Activated T-helper 9 cell treated with anti-CD3 and anti-CD28 coated beads, Interleukin-2, amount 50 U/mL, for 16 hours (primary cell): ENCODE results near the gene TENT4A.
"Not testable (repeated sequence)": the region's sequence is repeated elsewhere in the genome, so short reads cannot be mapped to it uniquely, and the experiment has no call there.

Source experiments
- DNase-seq: peaks from one replicate; pipeline ENCODE4 v3.0.0-alpha.2; 2020; ENCODE audit warnings: low read depth

The TENT4A gene

GRCh38 chr5:6773342-6774035, 60.3 kb downstream of the TENT4A start:
- DNase-seq: no peak

GRCh38 chr5:6774207-6774606, 61.0 kb downstream of the TENT4A start:
- not testable (repeated sequence) for DNase-seq

GRCh38 chr5:6774721-6775204, 61.5 kb downstream of the TENT4A start:
- no peak for DNase-seq

GRCh38 chr5:6775571-6775970, 62.3 kb downstream of the TENT4A start:
- DNase-seq: no peak

DNA sequence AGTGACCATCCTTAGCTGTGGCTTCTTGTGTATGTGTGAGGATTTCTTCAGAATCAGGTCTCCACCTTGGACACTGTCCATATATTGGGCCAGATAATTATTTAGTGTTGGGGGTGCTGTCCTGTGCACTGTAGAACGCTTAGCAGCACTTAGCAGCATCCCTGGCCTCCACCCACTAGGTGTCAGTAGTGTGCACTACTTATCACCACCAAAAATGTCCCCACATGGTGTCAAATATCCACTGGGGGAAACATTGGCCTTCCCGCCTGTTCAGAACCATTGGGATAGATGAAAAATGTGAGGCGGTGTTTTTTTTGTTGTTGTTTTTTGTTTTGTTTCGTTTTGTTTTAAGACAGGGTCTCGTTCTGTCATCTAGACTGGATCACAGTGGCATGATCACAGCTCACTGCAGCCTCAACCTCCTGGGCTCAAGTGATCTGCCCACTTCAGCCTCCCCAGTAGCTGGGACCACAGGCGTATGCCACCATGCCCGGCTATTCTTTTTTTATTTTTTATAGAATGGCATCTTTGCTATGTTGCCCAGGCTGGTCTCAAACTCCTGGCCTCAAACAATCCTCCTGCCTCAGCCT, 67.7 kb downstream of the TENT4A start:
- no peak for DNase-seq

GRCh38 chr5:6781716-6782115, 68.5 kb downstream of the TENT4A start:
- DNase-seq: no peak

DNA sequence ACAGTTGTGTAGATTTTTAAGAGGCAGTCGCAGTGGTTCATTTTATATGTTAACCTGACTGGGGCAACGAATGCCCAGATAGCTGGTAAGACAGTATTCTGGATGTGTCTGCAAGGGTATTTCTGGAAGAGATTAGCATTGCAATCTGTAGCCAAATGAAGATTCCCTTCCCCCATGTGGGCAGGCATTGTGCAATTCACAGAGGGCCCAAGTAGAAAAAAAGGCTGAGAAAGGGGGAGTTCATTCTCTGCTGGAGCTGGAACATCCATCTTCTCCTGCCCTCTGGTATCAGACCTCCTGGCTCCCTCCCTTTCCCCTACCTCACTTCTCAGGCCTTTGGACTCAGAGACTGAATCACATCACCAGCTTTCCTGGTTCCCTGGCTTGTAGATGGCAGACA, 70.6 kb downstream of the TENT4A start:
- no peak for DNase-seq

GRCh38 chr5:6784481-6784880, 71.2 kb downstream of the TENT4A start:
- DNase-seq: no peak

DNA sequence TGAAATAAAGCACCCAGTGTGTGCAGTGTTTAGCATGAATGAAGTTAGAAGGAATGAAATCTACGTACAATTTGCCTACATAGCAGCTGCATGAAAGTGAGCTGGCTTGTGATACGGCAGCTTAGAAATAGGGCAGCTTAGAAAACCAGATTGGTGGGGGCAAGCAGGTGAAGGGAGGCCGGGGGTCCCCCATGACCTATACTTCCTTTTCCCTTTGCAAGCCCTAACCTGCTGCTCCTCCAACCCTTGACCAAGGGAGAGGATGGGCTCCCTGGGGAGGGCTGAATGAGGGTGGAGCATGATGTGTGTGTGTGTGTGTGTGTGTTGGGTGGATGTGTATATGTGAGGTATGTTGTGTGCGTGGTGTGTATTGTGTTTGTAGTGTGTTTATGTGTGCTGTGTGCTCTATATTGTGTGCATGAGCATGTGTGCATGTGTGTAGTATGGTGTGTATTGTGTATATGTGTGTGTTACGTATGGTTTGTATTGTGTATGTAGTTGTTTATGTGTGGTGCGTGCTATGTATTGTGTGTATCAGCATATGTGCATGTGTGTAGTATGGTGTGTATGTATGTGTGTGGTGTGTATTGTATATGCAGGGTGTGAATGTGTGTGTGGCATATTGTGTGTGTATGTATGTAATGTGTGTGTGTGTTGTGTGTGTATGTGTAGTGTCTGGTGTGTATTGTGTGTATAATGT, 72.1 kb downstream of the TENT4A start:
- no peak for DNase-seq

DNA sequence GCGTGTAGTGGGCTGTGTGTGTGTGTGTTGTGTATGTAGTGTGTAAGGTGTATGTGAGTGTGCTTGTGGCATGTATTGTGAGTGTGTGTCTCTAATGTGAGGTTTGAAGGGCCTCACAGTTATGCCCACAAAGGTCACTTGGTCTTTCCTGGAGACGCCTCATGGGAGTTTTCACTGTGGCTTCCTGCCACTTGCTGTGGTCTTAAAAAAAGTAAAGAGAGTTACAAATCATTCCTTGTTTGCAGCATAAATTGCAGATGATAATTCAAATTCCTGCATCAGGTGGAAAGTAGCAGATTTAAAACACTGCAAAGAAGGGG, 72.6 kb downstream of the TENT4A start:
- no peak for DNase-seq

- DNase-seq: no peak
Observed at GRCh38 chr5:6786786-6787495, 73.7 kb downstream of the TENT4A start.

- DNase-seq: no peak
Observed at GRCh38 chr5:6787941-6788340, 74.7 kb downstream of the TENT4A start.

GRCh38 chr5:6788439-6788838, 75.2 kb downstream of the TENT4A start:
- no peak for DNase-seq

DNA sequence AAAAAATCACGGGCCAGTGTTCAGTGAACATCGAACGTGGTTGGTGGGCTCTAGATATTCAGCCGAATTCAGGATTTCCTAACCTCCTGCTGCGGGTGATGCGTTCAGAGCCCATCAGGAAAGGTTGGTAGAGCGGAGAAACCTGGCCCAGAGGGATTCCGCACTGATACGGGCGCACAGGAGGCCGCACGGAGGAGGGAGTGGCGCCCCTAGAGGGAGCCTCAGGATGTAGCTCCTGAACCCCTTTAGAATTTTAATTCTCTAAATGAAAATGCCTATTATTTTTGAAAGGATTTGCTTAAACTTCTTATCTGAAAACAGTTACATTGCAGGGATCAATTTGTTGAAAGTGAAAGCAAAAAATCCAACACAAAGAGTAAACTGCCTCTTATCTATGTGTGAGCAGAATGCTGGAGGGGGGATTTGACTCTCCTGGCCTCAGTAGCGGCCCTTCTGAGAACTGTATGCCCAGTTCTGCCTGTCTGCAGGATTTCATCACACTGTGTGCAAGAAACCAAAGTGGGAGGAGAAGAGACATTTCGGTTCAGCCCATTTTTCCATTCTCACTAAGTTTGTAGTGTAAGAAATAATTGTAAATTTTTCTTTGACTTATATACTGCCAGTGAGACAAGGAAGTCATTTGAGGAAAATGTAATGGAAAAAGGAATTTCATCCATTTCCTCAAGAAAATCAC, 75.9 kb downstream of the TENT4A start:
- no peak for DNase-seq

GRCh38 chr5:6790346-6790865, 77.2 kb downstream of the TENT4A start:
- no peak for DNase-seq

DNA sequence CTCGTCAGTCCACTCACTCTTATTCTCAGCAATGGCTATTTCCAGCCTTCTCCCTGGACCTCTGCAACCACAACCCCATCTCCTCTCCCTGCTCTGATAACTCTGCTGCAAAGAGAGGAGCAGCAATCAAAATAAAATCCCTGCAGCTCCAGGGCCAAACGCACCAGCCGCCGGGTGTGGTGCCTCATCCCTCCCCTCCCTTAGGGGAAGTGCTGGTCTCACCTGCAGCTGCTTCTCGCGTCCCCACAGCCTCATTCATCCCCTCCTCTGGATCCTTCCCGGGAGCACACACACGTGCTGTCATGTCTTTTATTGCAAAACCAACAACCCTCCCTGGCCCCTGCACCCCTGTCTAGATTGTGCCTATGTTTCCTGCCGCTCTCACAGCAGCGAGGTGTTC, 77.8 kb downstream of the TENT4A start:
- no peak for DNase-seq

- no peak for DNase-seq
Observed at GRCh38 chr5:6792376-6792775, 79.1 kb downstream of the TENT4A start.

GRCh38 chr5:6792911-6793471, 79.8 kb downstream of the TENT4A start:
- no peak for DNase-seq

GRCh38 chr5:6801236-6801635, 88.0 kb downstream of the TENT4A start:
- DNase-seq: no peak

GRCh38 chr5:6803981-6804550, 90.8 kb downstream of the TENT4A start:
- no peak for DNase-seq

DNA sequence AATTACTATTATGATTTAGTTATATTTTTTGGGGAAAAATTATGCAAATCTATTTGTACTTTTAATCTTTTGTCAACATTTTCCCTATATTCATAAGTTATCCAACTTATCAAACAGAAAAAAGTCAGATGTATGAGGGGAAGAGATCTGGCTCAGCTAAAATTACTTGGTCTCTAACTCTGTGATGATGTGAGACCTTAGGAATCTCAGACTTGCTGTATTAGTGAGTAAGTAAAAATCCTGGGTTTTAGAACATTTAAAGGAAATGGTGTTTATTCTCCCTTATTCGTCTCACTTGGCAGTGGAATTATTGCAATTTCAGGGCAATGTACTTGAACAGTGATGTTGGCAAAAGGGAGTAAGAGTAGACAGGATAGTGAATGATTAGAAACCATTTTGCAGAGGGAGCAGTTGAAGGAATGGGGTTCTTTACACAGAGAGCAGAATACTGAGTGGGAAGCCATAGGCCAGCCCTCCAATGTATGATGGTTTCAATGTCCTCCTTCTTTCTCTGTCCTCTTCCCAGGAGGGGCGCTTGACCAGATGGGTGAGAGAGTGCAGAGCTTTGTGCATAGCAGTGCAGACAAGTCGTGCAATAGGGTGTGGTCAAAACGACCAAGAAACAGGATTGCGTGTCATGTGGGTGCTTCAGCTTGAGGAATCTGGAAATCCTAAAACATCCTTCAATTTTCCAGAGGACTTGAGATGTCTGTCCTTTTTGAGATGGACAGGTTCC, 91.7 kb downstream of the TENT4A start:
- no peak for DNase-seq
